Fibroblast of skin of back (primary cell): ENCODE measurements around the gene SLC7A10. TPM values are rescaled to one million over a fixed set of nuclear protein-coding genes. Genes with fewer than 3 reads are reported as not detected.

Experiments used
- DNase-seq: peaks from one replicate; pipeline ENCODE4 v3.0.0-alpha.2; 2013
- polyA plus RNA-seq, 2 experiments: library from polyadenylated mRNA; unstranded; fragments of 120-200 nt; gene quantifications; one replicate each; pipeline ENCODE4 v1.2.1, GENCODE V29; 2013; ENCODE audit not compliant: insufficient read length in 2 of 2

SLC7A10 gene
- 0.07 TPM for polyA plus RNA-seq (2013, experiment 1 of 2; ENCODE audit: insufficient read length)
- not detected for polyA plus RNA-seq (2013, experiment 2 of 2; ENCODE audit: insufficient read length)

GRCh38 chr19:33225458-33225926 lies at the start of gene SLC7A10:
Gene SLC7A10 (minus strand): TSS chr19:33225850. CDS start chr19:33225703, 147 bp downstream.
- DNase-seq, result no peak

- no peak for DNase-seq
Measured at GRCh38 chr19:33274663-33275558, 49.3 kb upstream of the SLC7A10 start.

GRCh38 chr19:33273881-33274662 lies 48.4 kb upstream of the SLC7A10 start:
- DNase-seq, result peak; percentile 84

- DNase-seq, result no peak
Measured at GRCh38 chr19:33273065-33273736, 47.6 kb upstream of the SLC7A10 start.

- DNase-seq, result no peak
Measured at GRCh38 chr19:33271246-33272021, 45.8 kb upstream of the SLC7A10 start.

GRCh38 chr19:33270769-33271168 lies 45.1 kb upstream of the SLC7A10 start:
- no peak for DNase-seq

GRCh38 chr19:33269016-33269415 lies 43.4 kb upstream of the SLC7A10 start:
- DNase-seq, result no peak

- no peak for DNase-seq
Measured at GRCh38 chr19:33268162-33268991, 42.7 kb upstream of the SLC7A10 start.

GRCh38 chr19:33267706-33268105 lies 42.1 kb upstream of the SLC7A10 start:
- DNase-seq, result no peak

GRCh38 chr19:33266974-33267484 lies 41.4 kb upstream of the SLC7A10 start:
- DNase-seq, result no peak

- no peak for DNase-seq
Measured at GRCh38 chr19:33264881-33265445, 39.3 kb upstream of the SLC7A10 start.

GRCh38 chr19:33263325-33264023 lies 37.8 kb upstream of the SLC7A10 start:
- no peak for DNase-seq

GRCh38 chr19:33261511-33262189 lies 36.0 kb upstream of the SLC7A10 start:
- no peak for DNase-seq

- DNase-seq, result no peak
Measured at GRCh38 chr19:33260628-33261418, 35.2 kb upstream of the SLC7A10 start.

- no peak for DNase-seq
Measured at GRCh38 chr19:33259539-33259938, 33.9 kb upstream of the SLC7A10 start.

GRCh38 chr19:33257828-33258227 lies 32.2 kb upstream of the SLC7A10 start:
- DNase-seq, result no peak

- DNase-seq, result no peak
Measured at GRCh38 chr19:33256261-33256660, 30.6 kb upstream of the SLC7A10 start.

- no peak for DNase-seq
Measured at GRCh38 chr19:33255781-33256180, 30.1 kb upstream of the SLC7A10 start.
